ENCODE results near the gene SGIP1. TPM values are rescaled to one million over a fixed set of nuclear protein-coding genes. Genes with fewer than 3 reads are reported as not detected.

Gene SGIP1
- polyA plus RNA-seq, 1 of the 3 experiments (the other 2 are of a cell fraction), result 15.5 TPM

DNA sequence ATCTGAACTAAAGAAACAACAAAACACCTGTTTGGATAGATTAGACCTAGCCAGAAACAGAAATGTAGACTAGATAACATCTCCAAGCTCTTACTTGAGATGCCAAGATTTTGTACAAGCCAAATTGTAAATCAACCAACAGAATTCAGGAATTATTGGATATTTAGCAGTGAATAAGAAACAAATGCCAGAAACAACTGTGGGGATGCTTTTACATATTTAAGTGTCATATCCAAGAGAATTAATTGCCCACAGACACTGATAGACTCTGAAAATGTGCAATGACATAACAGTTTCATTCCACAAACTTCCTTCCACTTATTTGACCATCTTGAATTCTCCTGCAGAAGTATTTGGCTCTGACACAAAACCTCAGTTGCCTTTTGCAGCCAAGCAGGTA is 92.3 kb downstream of the SGIP1 start:
- no peaks in the 10 kb centered on the region for H3K9me3 ChIP-seq
- peaks cover 6% of the 10 kb centered on the region; the same call in 1 of the 2 replicates for H3K79me2 ChIP-seq (ENCODE audit: insufficient read depth)
- no peak overlapping the region for H3K4me2 ChIP-seq
- peaks cover 15 to 20% of the 10 kb centered on the region in 2 experiments for H3K36me3 ChIP-seq (replicated peaks in 1 of 2; ENCODE audit: control insufficient read depth in 1 of 2, insufficient read depth in 2 of 2, low read length in 1 of 2)
- H3K27ac ChIP-seq (ENCODE audit: low read depth in 2 of 2, low read length in 1 of 2), result peak overlapping the region; percentile 85 to 96
- no peaks in the 10 kb centered on the region for H4K20me1 ChIP-seq (ENCODE audit: insufficient read depth)
- H3F3A ChIP-seq (replicated peaks; ENCODE audit: insufficient read depth), result peaks cover 31% of the 10 kb centered on the region
- H2AFZ ChIP-seq (ENCODE audit: low read depth), result no peak overlapping the region
- POLR2A ChIA-PET, result no interaction called here
- no peak overlapping the region for H3K4me3 ChIP-seq (ENCODE audit: low read depth in 2 of 2, low read length in 1 of 2)
- no peaks in the 10 kb centered on the region for H3K27me3 ChIP-seq (ENCODE audit: insufficient read depth)
- TF ChIP-seq GATA2 (CRISPR knock-in tag; IDR thresholded peaks at IDR 0.05), result no peak
- TF ChIP-seq, protein P1, sequence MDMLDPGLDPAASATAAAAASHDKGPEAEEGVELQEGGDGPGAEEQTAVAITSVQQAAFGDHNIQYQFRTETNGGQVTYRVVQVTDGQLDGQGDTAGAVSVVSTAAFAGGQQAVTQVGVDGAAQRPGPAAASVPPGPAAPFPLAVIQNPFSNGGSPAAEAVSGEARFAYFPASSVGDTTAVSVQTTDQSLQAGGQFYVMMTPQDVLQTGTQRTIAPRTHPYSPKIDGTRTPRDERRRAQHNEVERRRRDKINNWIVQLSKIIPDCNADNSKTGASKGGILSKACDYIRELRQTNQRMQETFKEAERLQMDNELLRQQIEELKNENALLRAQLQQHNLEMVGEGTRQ (IDR thresholded peaks at IDR 0.05; ENCODE audit: borderline replicate concordance, low read depth, low read length), result no peak
- TF ChIP-seq TCF12 (IDR thresholded peaks at IDR 0.05), result peak; percentile 75
- TF ChIP-seq RCOR1 (IDR thresholded peaks at IDR 0.05; ENCODE audit: low read length), result no peak
- 0 out of 2 replicates have a peak, but pooled peaks have one; percentile 4 for TF ChIP-seq JUND (IDR thresholded peaks at IDR 0.05)
- 0 out of 2 replicates have a peak, but pooled peaks have one; percentile 53 for TF ChIP-seq FOXM1 (IDR thresholded peaks at IDR 0.05; ENCODE audit: low read depth)
- TF ChIP-seq, protein P2, sequence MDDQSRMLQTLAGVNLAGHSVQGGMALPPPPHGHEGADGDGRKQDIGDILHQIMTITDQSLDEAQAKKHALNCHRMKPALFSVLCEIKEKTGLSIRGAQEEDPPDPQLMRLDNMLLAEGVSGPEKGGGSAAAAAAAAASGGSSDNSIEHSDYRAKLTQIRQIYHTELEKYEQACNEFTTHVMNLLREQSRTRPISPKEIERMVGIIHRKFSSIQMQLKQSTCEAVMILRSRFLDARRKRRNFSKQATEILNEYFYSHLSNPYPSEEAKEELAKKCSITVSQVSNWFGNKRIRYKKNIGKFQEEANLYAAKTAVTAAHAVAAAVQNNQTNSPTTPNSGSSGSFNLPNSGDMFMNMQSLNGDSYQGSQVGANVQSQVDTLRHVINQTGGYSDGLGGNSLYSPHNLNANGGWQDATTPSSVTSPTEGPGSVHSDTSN (IDR thresholded peaks at IDR 0.05), result peak; percentile 72
- 0 out of 2 replicates have a peak, but pooled peaks have one; percentile 21 for TF ChIP-seq POLR2AphosphoS5 (IDR thresholded peaks at IDR 0.05; ENCODE audit: low read depth, low read length)
- TF ChIP-seq NFIC (IDR thresholded peaks at IDR 0.05; ENCODE audit: borderline replicate concordance), result peak; percentile 59
- peak; percentile 9; the same call in 1 of the 2 replicates for TF ChIP-seq TEAD4 (IDR thresholded peaks at IDR 0.05; ENCODE audit: borderline replicate concordance, insufficient read depth)
- TF ChIP-seq EP300 (IDR thresholded peaks at IDR 0.05; ENCODE audit: borderline replicate concordance in 1 of 2, low read depth in 1 of 2, low read length in 1 of 2), result peak in 1 of 2 experiments; percentile 67; a peak in 3 of 4 replicates
- peaks cover 11 to 20% of the 10 kb centered on the region in 2 experiments for H3K4me1 ChIP-seq (ENCODE audit: control insufficient read depth in 1 of 2, insufficient read depth in 2 of 2, low read depth in 1 of 2, low read length in 1 of 2)
- no peak for DNase-seq
- no peak overlapping the region for H3K9ac ChIP-seq
- CTCF ChIA-PET, result no interaction called here
- no peaks in the 10 kb centered on the region for H3K9me2 ChIP-seq

DNA sequence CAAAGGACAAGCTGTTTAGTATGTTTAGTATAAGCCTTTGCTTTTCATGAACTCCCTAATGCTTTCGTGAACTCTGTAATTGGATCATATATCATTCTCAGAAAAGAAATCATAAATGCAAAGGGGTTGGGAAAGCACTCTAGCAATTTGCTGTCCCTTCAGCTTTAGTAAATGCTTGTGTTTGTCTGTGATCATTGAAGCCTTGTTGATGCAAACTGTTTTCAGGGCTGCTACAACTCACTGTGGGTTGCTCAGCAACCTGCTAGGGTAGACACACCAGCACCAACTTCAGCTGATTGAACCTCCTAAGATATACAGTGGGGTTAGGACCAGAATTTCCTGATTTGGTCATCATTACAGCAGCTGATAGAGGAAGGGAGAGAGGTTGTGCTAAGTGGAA is 95.0 kb downstream of the SGIP1 start:
- Histone ChIP-seq H3K4me3 (ENCODE audit: low read depth in 2 of 2, low read length in 1 of 2) (no peak overlapping the region), H3K4me1 (ENCODE audit: control insufficient read depth in 1 of 2, insufficient read depth in 2 of 2, low read depth in 1 of 2, low read length in 1 of 2) (peaks cover 13 to 21% of the 10 kb centered on the region in 2 experiments), H3K9me3 (no peaks in the 10 kb centered on the region), H4K20me1 (ENCODE audit: insufficient read depth) (no peaks in the 10 kb centered on the region), H3K27ac (ENCODE audit: low read depth in 2 of 2, low read length in 1 of 2) (no peak overlapping the region; a peak in 1 of 4 replicates), H3K36me3 (replicated peaks in 1 of 2; ENCODE audit: control insufficient read depth in 1 of 2, insufficient read depth in 2 of 2, low read length in 1 of 2) (peaks cover 13 to 20% of the 10 kb centered on the region in 2 experiments), H3F3A (replicated peaks; ENCODE audit: insufficient read depth) (peaks cover 19% of the 10 kb centered on the region), H3K79me2 (ENCODE audit: insufficient read depth) (no peaks in the 10 kb centered on the region), H3K27me3 (ENCODE audit: insufficient read depth) (no peaks in the 10 kb centered on the region), H3K9ac (no peak overlapping the region), H2AFZ (ENCODE audit: low read depth) (no peak overlapping the region), H3K4me2 (no peak overlapping the region), H3K9me2 (no peaks in the 10 kb centered on the region)
- POLR2A ChIA-PET, result no interaction called here
- no peak for DNase-seq
- 95% methylated on average over 1 of the region's 1 CpG for WGBS (ENCODE audit: low lambda C conversion rate)
- CTCF ChIA-PET, result no interaction called here
- TF ChIP-seq, protein P3, sequence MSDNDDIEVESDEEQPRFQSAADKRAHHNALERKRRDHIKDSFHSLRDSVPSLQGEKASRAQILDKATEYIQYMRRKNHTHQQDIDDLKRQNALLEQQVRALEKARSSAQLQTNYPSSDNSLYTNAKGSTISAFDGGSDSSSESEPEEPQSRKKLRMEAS (IDR thresholded peaks at IDR 0.05; ENCODE audit: low read depth), result no peak
- no peak for TF ChIP-seq EZH2phosphoT487 (IDR thresholded peaks at IDR 0.05; ENCODE audit: borderline replicate concordance, low read depth)
- TF ChIP-seq, protein P4, sequence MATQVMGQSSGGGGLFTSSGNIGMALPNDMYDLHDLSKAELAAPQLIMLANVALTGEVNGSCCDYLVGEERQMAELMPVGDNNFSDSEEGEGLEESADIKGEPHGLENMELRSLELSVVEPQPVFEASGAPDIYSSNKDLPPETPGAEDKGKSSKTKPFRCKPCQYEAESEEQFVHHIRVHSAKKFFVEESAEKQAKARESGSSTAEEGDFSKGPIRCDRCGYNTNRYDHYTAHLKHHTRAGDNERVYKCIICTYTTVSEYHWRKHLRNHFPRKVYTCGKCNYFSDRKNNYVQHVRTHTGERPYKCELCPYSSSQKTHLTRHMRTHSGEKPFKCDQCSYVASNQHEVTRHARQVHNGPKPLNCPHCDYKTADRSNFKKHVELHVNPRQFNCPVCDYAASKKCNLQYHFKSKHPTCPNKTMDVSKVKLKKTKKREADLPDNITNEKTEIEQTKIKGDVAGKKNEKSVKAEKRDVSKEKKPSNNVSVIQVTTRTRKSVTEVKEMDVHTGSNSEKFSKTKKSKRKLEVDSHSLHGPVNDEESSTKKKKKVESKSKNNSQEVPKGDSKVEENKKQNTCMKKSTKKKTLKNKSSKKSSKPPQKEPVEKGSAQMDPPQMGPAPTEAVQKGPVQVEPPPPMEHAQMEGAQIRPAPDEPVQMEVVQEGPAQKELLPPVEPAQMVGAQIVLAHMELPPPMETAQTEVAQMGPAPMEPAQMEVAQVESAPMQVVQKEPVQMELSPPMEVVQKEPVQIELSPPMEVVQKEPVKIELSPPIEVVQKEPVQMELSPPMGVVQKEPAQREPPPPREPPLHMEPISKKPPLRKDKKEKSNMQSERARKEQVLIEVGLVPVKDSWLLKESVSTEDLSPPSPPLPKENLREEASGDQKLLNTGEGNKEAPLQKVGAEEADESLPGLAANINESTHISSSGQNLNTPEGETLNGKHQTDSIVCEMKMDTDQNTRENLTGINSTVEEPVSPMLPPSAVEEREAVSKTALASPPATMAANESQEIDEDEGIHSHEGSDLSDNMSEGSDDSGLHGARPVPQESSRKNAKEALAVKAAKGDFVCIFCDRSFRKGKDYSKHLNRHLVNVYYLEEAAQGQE (IDR thresholded peaks at IDR 0.05; ENCODE audit: low read depth, low read length), result no peak
- TF ChIP-seq, protein P5, sequence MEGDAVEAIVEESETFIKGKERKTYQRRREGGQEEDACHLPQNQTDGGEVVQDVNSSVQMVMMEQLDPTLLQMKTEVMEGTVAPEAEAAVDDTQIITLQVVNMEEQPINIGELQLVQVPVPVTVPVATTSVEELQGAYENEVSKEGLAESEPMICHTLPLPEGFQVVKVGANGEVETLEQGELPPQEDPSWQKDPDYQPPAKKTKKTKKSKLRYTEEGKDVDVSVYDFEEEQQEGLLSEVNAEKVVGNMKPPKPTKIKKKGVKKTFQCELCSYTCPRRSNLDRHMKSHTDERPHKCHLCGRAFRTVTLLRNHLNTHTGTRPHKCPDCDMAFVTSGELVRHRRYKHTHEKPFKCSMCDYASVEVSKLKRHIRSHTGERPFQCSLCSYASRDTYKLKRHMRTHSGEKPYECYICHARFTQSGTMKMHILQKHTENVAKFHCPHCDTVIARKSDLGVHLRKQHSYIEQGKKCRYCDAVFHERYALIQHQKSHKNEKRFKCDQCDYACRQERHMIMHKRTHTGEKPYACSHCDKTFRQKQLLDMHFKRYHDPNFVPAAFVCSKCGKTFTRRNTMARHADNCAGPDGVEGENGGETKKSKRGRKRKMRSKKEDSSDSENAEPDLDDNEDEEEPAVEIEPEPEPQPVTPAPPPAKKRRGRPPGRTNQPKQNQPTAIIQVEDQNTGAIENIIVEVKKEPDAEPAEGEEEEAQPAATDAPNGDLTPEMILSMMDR (IDR thresholded peaks at IDR 0.05), result no peak
- no peak for TF ChIP-seq NFIC (IDR thresholded peaks at IDR 0.05; ENCODE audit: borderline replicate concordance)
- no peak for TF ChIP-seq GABPA (IDR thresholded peaks at IDR 0.05; ENCODE audit: low read depth)
- TF ChIP-seq, protein P6, sequence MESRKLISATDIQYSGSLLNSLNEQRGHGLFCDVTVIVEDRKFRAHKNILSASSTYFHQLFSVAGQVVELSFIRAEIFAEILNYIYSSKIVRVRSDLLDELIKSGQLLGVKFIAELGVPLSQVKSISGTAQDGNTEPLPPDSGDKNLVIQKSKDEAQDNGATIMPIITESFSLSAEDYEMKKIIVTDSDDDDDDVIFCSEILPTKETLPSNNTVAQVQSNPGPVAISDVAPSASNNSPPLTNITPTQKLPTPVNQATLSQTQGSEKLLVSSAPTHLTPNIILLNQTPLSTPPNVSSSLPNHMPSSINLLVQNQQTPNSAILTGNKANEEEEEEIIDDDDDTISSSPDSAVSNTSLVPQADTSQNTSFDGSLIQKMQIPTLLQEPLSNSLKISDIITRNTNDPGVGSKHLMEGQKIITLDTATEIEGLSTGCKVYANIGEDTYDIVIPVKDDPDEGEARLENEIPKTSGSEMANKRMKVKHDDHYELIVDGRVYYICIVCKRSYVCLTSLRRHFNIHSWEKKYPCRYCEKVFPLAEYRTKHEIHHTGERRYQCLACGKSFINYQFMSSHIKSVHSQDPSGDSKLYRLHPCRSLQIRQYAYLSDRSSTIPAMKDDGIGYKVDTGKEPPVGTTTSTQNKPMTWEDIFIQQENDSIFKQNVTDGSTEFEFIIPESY (IDR thresholded peaks at IDR 0.05; ENCODE audit: borderline replicate concordance, low read depth), result no peak
- no peak for TF ChIP-seq NRF1 (IDR thresholded peaks at IDR 0.05; ENCODE audit: low read depth, low read length)

All from SK-N-SH (cell line).